Lower leg skin (tissue), 4 donors: ENCODE measurements around the gene ANAPC16. TPM values are rescaled to one million over a fixed set of nuclear protein-coding genes. Genes with fewer than 3 reads are reported as not detected.

Experiments used
- DNase-seq, 2 donors: peaks; one replicate each; pipeline ENCODE4 v3.0.0-alpha.2; 2019; ENCODE audit warnings: low spot score in 2 of 2
- H3K4me3 ChIP-seq: fragments of 200-600 bp; sonication (generic); 2 replicates; pipeline ENCODE4 v1.5.1; 2017; ENCODE audit warnings: mild to moderate bottlenecking, low read depth; ENCODE audit not compliant: poor library complexity, severe bottlenecking
- POLR2A ChIP-seq, 2 donors: fragments of 450-650 bp; IDR thresholded peaks; one replicate each; pipeline ENCODE4 v1.6.1; 2016 to 2017; ENCODE audit warnings: antibody characterized with exemption in 2 of 2, mild to moderate bottlenecking in 1 of 2, moderate library complexity in 1 of 2
- WGBS, 2 donors: methylation state at CpG; one replicate each; pipeline ENCODE4 v1.1.5; 2018; 5-methylcytosine and 5-hydroxymethylcytosine counted together
- intact Hi-C: fragments of 100-400 bp; cut with DNase I; formaldehyde crosslinking; loops from one replicate; pipeline ENCODE4 v1.15.0; 2023; ENCODE audit warnings: low total_unique reads
- total RNA-seq, 4 donors: library from RNA; depleted of rRNA; stranded (reverse); fragments of >200 nt; gene quantifications; one replicate each; pipeline ENCODE4 v1.1.0, GENCODE V29; 2016
- TF ChIP-seq, protein P1 (sequence below), 3 donors: fragments of 450-650 bp; IDR thresholded peaks; one replicate each; pipeline ENCODE4 v1.5.1; 2016; ENCODE audit warnings: antibody characterized with exemption in 3 of 3, mild to moderate bottlenecking in 3 of 3, moderate library complexity in 2 of 3

ANAPC16 gene
- total RNA-seq, 4 donors from 2014 or later: 47.8 to 116 (median 100) TPM

- 17 to 19% methylated on average over 16 to 18 of the region's 19 CpGs for WGBS, 2 donors
- no peak overlapping the region for H3K4me3 ChIP-seq
- intact Hi-C loops: no loop called here
- no peak for TF ChIP-seq POLR2A (IDR thresholded peaks at IDR 0.05)
- TF ChIP-seq, protein P1, sequence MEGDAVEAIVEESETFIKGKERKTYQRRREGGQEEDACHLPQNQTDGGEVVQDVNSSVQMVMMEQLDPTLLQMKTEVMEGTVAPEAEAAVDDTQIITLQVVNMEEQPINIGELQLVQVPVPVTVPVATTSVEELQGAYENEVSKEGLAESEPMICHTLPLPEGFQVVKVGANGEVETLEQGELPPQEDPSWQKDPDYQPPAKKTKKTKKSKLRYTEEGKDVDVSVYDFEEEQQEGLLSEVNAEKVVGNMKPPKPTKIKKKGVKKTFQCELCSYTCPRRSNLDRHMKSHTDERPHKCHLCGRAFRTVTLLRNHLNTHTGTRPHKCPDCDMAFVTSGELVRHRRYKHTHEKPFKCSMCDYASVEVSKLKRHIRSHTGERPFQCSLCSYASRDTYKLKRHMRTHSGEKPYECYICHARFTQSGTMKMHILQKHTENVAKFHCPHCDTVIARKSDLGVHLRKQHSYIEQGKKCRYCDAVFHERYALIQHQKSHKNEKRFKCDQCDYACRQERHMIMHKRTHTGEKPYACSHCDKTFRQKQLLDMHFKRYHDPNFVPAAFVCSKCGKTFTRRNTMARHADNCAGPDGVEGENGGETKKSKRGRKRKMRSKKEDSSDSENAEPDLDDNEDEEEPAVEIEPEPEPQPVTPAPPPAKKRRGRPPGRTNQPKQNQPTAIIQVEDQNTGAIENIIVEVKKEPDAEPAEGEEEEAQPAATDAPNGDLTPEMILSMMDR (IDR thresholded peaks at IDR 0.05): no peak
- DNase-seq: peak in 1 of 2 donors; percentile 82
Measured at GRCh38 chr10:72260239-72260975, 44.6 kb downstream of the ANAPC16 start.

DNA sequence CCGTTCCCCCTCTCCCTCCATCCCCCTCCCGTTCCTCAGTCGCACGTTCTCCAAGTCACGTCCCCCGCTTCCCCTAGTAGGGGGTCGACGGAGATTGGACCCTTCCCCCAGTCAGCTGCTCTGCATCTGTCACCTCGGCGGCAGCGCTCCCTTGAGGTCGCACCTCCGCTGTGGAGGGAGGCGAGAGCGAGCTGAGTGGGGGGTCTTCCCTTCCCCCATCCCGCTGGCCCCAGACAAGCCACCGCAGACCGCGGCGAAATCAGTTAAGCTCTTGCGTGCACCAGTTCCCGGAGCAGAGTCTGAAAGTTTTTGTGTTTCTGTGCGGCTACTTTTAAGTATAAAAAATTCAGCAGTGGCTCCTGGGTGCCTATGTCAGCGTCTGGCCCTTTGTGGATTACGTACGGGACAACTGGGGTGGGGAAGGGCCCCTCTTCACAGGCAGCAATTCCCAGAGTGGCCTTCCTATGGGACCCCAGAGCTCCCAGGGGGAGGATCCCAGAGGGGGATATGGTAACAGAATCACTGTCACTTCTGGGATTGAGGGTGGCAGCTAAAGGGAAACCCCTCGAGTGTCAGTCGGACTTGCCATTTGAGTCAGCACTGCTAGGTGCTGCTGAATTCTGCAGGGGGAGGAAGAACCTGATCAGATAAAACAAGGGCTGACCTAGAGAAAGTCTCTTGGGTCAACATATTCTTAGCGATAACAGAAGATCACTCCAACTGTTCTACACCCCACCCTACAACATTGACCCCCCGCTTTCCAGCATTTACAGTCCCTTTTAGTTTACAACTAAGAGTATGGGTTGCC lies 45.4 kb downstream of the ANAPC16 start:
- TF ChIP-seq, protein P1 (IDR thresholded peaks at IDR 0.05): no peak
- no peak for TF ChIP-seq POLR2A (IDR thresholded peaks at IDR 0.05)
- peak in 1 of 2 donors; percentile 96 for DNase-seq
- WGBS, 2 donors: 13 to 14% methylated on average over 20 to 24 of the region's 30 CpGs
- no peak overlapping the region for H3K4me3 ChIP-seq
- intact Hi-C loops: no loop called here

- intact Hi-C loops: no loop called here
- TF ChIP-seq, protein P1 (IDR thresholded peaks at IDR 0.05): no peak
- no peak for TF ChIP-seq POLR2A (IDR thresholded peaks at IDR 0.05)
- H3K4me3 ChIP-seq: no peak overlapping the region
- no peak for DNase-seq
- WGBS, 2 donors: 91% methylated on average over 7 of the region's 7 CpGs
Measured at GRCh38 chr10:72261784-72262404, 46.1 kb downstream of the ANAPC16 start.

GRCh38 chr10:72263613-72264241 lies 47.9 kb downstream of the ANAPC16 start:
- 44 to 60% methylated on average over 6 of the region's 6 CpGs for WGBS, 2 donors
- H3K4me3 ChIP-seq: no peak overlapping the region
- intact Hi-C loops: no loop called here
- TF ChIP-seq, protein P1 (IDR thresholded peaks at IDR 0.05): no peak
- TF ChIP-seq POLR2A (IDR thresholded peaks at IDR 0.05): no peak
- DNase-seq: no peak

DNA sequence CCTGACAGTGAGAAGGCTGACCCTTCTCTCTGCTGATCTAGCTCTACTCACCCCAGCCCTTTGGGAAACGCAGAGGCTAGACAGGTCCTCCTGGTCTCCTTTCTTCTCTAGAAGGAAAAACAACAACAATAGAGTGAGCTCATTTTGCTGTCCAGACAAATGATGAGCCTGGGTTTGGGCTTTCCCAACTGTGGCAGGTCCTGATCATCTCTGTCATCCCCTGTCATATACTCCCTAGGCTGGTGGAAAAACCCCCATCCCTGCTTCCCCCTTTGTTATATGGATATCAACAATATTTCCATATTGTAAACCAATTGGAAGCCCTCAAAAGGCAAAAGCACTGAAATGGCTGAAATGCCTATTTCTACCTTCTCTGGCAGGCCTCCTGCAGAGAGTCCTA lies 48.7 kb downstream of the ANAPC16 start:
- no peak overlapping the region for H3K4me3 ChIP-seq
- 88 to 89% methylated on average over 1 of the region's 1 CpG for WGBS, 2 donors
- intact Hi-C loops: no loop called here
- TF ChIP-seq POLR2A (IDR thresholded peaks at IDR 0.05): no peak
- TF ChIP-seq, protein P1 (IDR thresholded peaks at IDR 0.05): no peak
- DNase-seq: no peak
